ENCODE data around the gene DENND4A. TPM values are rescaled to one million over a fixed set of nuclear protein-coding genes. Genes with fewer than 3 reads are reported as not detected.

The DENND4A gene
- total RNA-seq, 2 experiments from 2014 or later, result 39.9 to 41.3 TPM

DNA sequence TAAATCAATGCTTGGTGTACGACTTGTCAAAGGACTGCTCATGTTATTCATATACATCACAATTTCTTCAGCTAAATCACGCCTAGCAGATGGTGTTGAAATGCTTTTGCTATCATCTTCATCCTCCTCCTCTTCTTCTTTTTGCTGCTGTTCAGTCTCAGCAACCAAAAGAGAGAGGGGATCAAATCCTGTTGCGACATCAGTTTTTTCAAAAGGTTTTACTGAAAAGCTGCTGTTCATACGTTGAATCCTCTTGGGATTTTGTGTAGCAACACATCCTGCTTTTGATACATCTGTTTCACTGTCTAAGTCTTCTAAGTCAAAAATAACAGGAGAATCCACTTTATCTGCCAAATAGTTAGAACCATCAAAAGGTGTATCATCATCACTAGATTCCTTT, 101.3 kb downstream of the DENND4A start:
- ChIA-PET CTCF (no interaction called here), POLR2A (no interaction called here)
- H3K27me3 Mint-ChIP-seq, result no peaks in the 10 kb centered on the region
- no peak overlapping the region for H3K4me3 Mint-ChIP-seq
- H3K9me3 Mint-ChIP-seq, result no peaks in the 10 kb centered on the region
- intact Hi-C loops (cut with micrococcal nuclease), result no loop called here
- H3K36me3 Mint-ChIP-seq, result peaks cover 49% of the 10 kb centered on the region
- no peak for DNase-seq
- H3K4me1 Mint-ChIP-seq (ENCODE audit: low read depth), result no peaks in the 10 kb centered on the region
- H3K27ac Mint-ChIP-seq, result no peak overlapping the region

DNA sequence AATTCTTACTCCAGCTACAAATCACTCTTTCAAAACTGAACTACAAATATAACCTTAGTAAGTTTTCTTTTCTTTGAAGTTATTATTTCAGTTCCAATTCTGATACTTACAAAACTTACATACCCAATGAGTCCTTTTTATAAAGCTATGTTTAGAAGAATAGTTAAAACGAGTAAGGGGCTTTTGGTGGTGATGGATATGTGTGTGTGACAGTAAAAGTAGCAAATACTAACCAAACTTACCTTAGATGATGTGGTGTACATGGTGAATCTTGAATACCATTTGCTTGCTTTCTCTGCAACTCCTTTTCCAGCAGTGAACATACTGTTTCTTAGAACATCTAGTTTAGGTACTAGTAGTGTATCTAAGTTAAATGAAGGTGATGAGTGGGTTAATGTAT, 101.9 kb downstream of the DENND4A start:
- intact Hi-C loops (cut with micrococcal nuclease), result no loop called here
- Mint-ChIP-seq H3K4me3 (no peak overlapping the region), H3K4me1 (ENCODE audit: low read depth) (no peaks in the 10 kb centered on the region), H3K9me3 (no peaks in the 10 kb centered on the region), H3K36me3 (peaks cover 49% of the 10 kb centered on the region), H3K27ac (no peak overlapping the region), H3K27me3 (no peaks in the 10 kb centered on the region)
- CTCF ChIA-PET, result no interaction called here
- POLR2A ChIA-PET, result no interaction called here
- no peak for DNase-seq

DNA sequence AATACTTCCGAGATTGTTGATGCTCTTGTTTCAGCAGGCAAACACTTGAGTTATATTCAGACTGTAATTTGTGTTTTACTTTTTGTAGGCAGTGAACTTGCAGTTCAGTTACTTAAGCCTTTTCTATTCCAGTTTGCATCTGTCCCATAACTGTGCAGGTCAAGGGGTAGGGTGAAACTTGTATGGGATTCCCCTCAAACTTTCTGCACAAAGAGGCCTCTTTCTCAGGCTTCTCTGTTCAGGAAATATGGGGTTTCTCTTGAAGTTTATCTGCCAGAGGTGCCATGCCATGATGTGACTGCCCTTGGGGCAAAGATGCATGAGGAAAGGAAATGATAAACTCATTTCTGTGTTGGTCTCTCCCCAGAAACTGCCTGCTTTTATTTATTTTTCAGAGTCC, 103.6 kb downstream of the DENND4A start:
- no peak for DNase-seq
- Mint-ChIP-seq H3K4me3 (no peak overlapping the region), H3K9me3 (no peaks in the 10 kb centered on the region), H3K36me3 (peaks cover 47% of the 10 kb centered on the region), H3K27ac (no peak overlapping the region), H3K27me3 (no peaks in the 10 kb centered on the region), H3K4me1 (ENCODE audit: low read depth) (no peaks in the 10 kb centered on the region)
- POLR2A ChIA-PET, result no interaction called here
- CTCF ChIA-PET, result no interaction called here
- intact Hi-C loops (cut with micrococcal nuclease), result no loop called here

DNA sequence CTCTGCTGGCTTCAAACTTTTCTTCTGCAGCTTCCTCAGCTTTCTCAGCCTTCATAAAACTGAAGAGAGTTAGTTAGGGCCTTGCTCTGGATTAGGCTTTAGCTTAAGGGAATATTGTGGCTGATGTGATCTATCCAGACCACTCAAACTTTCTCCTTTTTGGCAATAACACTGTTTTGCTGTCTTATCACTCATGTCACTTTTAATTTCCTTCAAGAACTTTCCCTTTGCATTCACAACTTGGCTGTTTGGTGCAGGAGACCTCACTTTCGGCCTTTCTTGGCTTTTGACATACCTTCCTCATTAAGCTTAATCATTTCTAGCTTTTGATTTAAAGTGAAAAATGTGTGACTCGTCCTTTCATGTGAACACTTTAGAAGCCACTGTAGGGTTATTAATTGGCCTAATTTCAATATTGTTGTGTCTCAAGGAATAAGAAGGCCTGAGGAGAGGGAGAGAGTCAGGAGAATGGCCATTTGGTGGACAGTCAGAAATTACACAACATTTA, 109.6 kb downstream of the DENND4A start:
- Mint-ChIP-seq H3K27ac (no peak overlapping the region), H3K9me3 (no peaks in the 10 kb centered on the region), H3K4me3 (no peak overlapping the region), H3K27me3 (no peaks in the 10 kb centered on the region), H3K36me3 (peaks cover 3% of the 10 kb centered on the region), H3K4me1 (ENCODE audit: low read depth) (peaks cover 9% of the 10 kb centered on the region)
- DNase-seq, result no peak
- POLR2A ChIA-PET, result no interaction called here
- CTCF ChIA-PET, result interaction anchor here (1.0 to 2.5 kb wide), 2 partner anchors 44 to 174 kb away, joined by 4 to 8 read pairs; no protein-coding TSS in a partner anchor
- intact Hi-C loops (cut with micrococcal nuclease), result no loop called here

DNA sequence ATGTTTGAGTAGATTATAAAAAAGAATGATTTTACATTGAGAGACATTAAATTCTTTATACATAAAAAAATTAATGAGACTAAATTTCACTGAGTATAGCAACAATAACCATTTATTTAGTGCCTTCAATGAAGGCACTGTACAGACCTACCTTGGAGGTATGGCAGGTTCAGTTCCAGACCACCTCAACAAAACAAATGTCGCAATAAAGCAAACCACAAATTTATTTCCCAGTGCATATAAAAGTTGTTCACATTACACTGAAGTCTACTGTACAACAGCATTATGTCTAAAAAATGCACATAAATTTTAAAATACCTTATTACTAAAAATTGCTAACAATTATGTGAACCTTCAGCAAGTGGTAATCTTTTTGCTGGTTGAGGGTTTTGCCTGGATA, 111.5 kb downstream of the DENND4A start:
- Mint-ChIP-seq H3K36me3 (no peaks in the 10 kb centered on the region), H3K27ac (no peak overlapping the region), H3K4me1 (ENCODE audit: low read depth) (peaks cover 9% of the 10 kb centered on the region), H3K9me3 (no peaks in the 10 kb centered on the region), H3K4me3 (no peak overlapping the region), H3K27me3 (no peaks in the 10 kb centered on the region)
- POLR2A ChIA-PET, result no interaction called here
- intact Hi-C loops (cut with micrococcal nuclease), result no loop called here
- CTCF ChIA-PET, result no interaction called here
- no peak for DNase-seq

DNA sequence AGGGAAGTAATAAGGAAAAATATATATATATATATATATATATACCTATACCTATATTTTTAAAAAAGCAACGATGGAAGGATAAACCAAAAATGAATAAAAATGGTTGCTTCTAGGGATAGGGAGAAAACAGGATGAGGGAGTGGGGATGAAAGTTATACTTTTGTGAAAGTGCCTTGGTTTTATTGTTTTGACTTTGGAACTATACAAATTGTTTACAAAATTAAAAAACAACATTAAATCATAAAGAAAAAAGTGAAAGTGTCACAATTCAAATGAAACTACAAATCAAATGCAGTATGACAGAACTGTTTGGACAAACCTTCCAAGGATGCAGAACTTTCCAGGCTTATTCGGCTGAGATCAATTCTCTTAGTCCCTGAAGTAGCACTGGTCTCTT, 116.0 kb downstream of the DENND4A start:
- no peaks in the 10 kb centered on the region for H3K4me1 Mint-ChIP-seq (ENCODE audit: low read depth)
- H3K9me3 Mint-ChIP-seq, result no peaks in the 10 kb centered on the region
- DNase-seq, result no peak
- CTCF ChIA-PET, result no interaction called here
- no peak overlapping the region for H3K4me3 Mint-ChIP-seq
- POLR2A ChIA-PET, result no interaction called here
- no peak overlapping the region for H3K27ac Mint-ChIP-seq
- no peaks in the 10 kb centered on the region for H3K27me3 Mint-ChIP-seq
- H3K36me3 Mint-ChIP-seq, result peaks cover 7% of the 10 kb centered on the region
- intact Hi-C loops (cut with micrococcal nuclease), result no loop called here

DNA sequence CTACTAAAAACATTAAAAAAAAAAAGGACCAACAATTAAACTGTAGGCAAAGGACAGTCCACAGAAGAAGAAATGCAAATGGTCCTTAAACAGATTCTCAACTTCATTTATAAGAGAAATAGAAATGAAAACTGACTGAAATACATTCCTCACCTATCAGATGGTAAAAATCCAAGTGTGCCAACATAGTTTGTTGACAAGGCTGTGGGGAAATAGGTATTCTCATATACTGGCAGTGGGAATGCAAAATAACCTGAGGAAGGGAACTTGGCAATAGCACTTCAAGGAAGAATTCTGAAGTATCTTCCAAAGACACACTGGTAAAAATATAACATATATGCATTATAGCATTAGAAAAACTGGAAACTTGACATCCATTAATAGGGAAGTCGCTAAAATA, 116.5 kb downstream of the DENND4A start:
- POLR2A ChIA-PET, result no interaction called here
- CTCF ChIA-PET, result interaction anchor here (0.6 to 1.0 kb wide), 2 partner anchors 162 to 182 kb away, joined by 3 read pairs; no protein-coding TSS in a partner anchor
- no peak overlapping the region for H3K4me3 Mint-ChIP-seq
- DNase-seq, result no peak
- H3K9me3 Mint-ChIP-seq, result no peaks in the 10 kb centered on the region
- intact Hi-C loops (cut with micrococcal nuclease), result no loop called here
- H3K36me3 Mint-ChIP-seq, result peaks cover 9% of the 10 kb centered on the region
- H3K27ac Mint-ChIP-seq, result no peak overlapping the region
- H3K4me1 Mint-ChIP-seq (ENCODE audit: low read depth), result no peaks in the 10 kb centered on the region
- H3K27me3 Mint-ChIP-seq, result no peaks in the 10 kb centered on the region

DNA sequence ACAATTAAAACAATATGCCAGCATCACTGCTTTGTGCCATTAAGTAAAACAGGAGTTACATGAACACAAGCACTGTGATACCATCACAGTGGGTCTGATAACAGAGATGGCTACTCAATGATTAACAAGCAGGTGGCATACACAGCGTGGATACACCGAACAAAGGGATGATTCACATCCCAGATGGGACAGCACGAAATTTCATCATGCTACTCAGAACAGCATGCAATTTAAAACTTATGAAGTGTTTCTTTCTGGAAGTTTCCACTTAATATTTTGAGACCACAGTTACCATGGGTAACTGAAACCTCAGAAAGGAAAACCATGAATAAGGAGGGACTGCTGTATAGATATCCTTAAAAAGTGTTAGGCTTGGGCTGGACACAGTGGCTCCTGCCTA, 125.8 kb downstream of the DENND4A start:
- CTCF ChIA-PET, result no interaction called here
- DNase-seq, result no peak
- Mint-ChIP-seq H3K4me1 (ENCODE audit: low read depth) (no peaks in the 10 kb centered on the region), H3K27ac (no peak overlapping the region), H3K4me3 (no peak overlapping the region), H3K27me3 (no peaks in the 10 kb centered on the region), H3K36me3 (peaks cover 26% of the 10 kb centered on the region), H3K9me3 (no peaks in the 10 kb centered on the region)
- POLR2A ChIA-PET, result no interaction called here
- intact Hi-C loops (cut with micrococcal nuclease), result no loop called here

DNA sequence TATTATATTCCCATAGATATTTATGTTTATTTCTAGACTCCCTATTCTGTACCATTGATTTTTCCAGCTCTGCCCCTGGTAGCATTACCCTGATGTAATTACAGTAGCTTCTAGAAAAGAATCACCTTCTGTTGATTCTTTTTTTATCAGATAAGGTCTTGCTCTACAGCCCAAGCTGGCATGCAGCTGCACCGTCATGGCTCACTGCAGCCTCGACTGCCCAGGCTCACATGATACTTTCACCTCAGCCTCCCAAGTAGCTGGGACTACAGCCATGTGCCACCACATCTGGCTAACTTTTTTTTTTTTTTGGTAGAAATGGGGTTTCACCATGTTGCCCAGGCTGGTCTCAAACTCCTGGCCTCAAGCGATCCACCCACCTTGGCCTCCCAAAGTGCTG, 128.6 kb downstream of the DENND4A start:
- Mint-ChIP-seq H3K4me3 (no peak overlapping the region), H3K27ac (no peak overlapping the region), H3K36me3 (peaks cover 22% of the 10 kb centered on the region), H3K4me1 (ENCODE audit: low read depth) (no peaks in the 10 kb centered on the region), H3K9me3 (no peaks in the 10 kb centered on the region), H3K27me3 (no peaks in the 10 kb centered on the region)
- POLR2A ChIA-PET, result interaction anchor here (1.3 kb wide), 1 partner anchor 26 kb away, joined by 3 read pairs; no protein-coding TSS in a partner anchor
- intact Hi-C loops (cut with micrococcal nuclease), result no loop called here
- DNase-seq, result no peak
- CTCF ChIA-PET, result no interaction called here

DNA sequence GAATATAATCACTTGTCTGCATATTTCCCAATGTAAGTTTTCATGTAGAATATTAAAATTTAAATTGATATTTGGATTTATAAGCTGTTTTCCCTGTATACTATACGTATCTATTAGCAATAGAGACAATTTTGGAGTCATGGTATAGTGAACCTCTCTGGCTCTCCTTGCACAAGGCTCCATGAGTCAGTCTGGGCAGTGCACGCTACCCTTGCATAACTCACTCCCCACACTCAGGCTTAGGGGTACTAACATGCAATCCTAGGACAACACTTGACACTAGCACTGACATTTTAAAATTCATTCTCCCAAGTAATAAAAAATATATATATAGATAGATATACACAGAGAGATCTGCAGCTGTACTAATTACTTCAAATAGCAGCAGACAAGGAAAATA, 131.2 kb downstream of the DENND4A start:
- no peaks in the 10 kb centered on the region for H3K9me3 Mint-ChIP-seq
- intact Hi-C loops (cut with micrococcal nuclease), result no loop called here

DNA sequence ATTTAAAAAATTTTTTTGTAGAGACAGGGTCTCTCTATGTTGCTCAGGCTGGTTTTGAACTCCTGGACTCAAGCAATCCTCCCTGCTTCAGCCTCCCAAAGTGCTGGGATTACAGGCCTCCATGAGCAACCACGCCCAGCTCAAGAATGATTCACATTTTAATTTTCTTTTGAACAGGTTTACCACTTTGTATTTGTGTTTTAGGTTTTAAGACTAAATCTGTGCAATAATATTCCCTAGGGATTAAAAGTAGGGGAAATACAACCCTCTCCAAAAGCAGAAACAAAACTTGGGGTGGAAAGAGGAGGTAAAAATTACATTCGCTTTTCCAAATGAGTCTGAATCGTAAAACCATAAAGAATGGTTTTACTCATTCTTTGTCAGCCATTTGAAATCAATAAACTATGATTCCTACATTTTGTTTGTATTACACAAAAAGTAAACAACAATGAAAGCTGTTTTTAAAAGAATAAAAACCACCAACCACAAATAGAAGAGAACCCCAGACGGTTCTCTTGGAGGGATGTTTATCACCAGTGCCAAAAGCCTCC, 132.5 kb downstream of the DENND4A start:
- no peak for DNase-seq
- Mint-ChIP-seq H3K27ac (no peak overlapping the region), H3K9me3 (no peaks in the 10 kb centered on the region), H3K4me3 (no peak overlapping the region), H3K27me3 (no peaks in the 10 kb centered on the region), H3K36me3 (peaks cover 12% of the 10 kb centered on the region), H3K4me1 (ENCODE audit: low read depth) (no peaks in the 10 kb centered on the region)
- ChIA-PET POLR2A (no interaction called here), CTCF (interaction anchor here (1.1 to 1.9 kb wide), 3 partner anchors 20 to 197 kb away, joined by 5 to 7 read pairs (median 5); no protein-coding TSS in a partner anchor)
- intact Hi-C loops (cut with micrococcal nuclease), result no loop called here

More for the DNA sequence above, 131.2 kb downstream of the DENND4A start:
- Mint-ChIP-seq H3K27ac (no peak overlapping the region), H3K27me3 (no peaks in the 10 kb centered on the region), H3K36me3 (peaks cover 16% of the 10 kb centered on the region), H3K4me3 (no peak overlapping the region), H3K4me1 (ENCODE audit: low read depth) (no peaks in the 10 kb centered on the region)
- no peak for DNase-seq
- ChIA-PET POLR2A (no interaction called here), CTCF (interaction anchor here (1.9 kb wide), 1 partner anchor 196 kb away, joined by 7 read pairs; no protein-coding TSS in a partner anchor)

DNA sequence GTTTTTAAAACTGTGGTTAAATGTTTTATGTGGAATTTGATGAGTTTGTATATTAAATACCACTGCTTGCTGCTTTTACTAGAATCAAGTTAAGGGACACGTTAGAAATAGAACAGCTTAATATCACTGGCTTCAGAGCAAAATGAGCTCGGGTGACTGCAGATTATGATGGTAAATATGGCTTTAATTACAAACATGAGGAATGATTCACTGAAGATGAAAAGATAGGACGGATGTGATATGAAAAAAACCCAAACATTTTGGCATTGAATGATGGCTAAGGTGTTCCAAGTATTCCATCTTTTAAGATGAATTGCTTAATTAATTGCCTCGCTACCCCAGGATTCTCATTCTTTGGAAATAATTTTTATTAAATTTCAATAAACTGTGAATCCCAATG, 136.6 kb downstream of the DENND4A start:
- intact Hi-C loops (cut with micrococcal nuclease), result no loop called here
- Mint-ChIP-seq H3K9me3 (no peaks in the 10 kb centered on the region), H3K27me3 (no peaks in the 10 kb centered on the region), H3K4me3 (no peak overlapping the region), H3K36me3 (peaks cover 18% of the 10 kb centered on the region), H3K4me1 (ENCODE audit: low read depth) (peaks cover 3% of the 10 kb centered on the region), H3K27ac (no peak overlapping the region)
- CTCF ChIA-PET, result no interaction called here
- POLR2A ChIA-PET, result no interaction called here
- DNase-seq, result no peak

DNA sequence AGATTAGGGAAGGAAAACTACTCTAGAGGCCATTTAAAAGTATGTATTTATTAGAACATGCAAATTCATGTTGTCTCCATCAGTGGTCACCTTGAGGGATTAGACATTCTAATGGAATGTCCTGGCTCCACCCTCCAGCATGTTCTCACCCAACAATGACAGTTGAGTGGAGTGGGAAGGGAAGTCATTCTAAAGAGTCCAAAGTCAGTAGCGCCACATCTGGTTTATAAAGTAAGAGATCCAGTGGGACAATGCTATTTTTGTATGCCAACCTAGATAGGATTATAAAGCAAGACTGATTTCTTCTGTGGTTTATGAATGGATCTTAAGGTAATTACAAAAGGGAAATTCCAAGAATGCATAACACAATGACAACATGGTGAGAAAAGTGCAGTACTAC, 137.1 kb downstream of the DENND4A start:
- POLR2A ChIA-PET, result no interaction called here
- Mint-ChIP-seq H3K4me3 (no peak overlapping the region), H3K9me3 (no peaks in the 10 kb centered on the region), H3K27ac (no peak overlapping the region), H3K27me3 (no peaks in the 10 kb centered on the region), H3K36me3 (peaks cover 20% of the 10 kb centered on the region), H3K4me1 (ENCODE audit: low read depth) (peaks cover 7% of the 10 kb centered on the region)
- intact Hi-C loops (cut with micrococcal nuclease), result no loop called here
- no peak for DNase-seq
- CTCF ChIA-PET, result no interaction called here

All from activated CD4-positive, alpha-beta memory T cell treated with anti-CD3 and anti-CD28 coated beads for 36 hours (primary cell).